Measurements from ENCODE around the gene ZNHIT1.

ZNHIT1 gene

DNA sequence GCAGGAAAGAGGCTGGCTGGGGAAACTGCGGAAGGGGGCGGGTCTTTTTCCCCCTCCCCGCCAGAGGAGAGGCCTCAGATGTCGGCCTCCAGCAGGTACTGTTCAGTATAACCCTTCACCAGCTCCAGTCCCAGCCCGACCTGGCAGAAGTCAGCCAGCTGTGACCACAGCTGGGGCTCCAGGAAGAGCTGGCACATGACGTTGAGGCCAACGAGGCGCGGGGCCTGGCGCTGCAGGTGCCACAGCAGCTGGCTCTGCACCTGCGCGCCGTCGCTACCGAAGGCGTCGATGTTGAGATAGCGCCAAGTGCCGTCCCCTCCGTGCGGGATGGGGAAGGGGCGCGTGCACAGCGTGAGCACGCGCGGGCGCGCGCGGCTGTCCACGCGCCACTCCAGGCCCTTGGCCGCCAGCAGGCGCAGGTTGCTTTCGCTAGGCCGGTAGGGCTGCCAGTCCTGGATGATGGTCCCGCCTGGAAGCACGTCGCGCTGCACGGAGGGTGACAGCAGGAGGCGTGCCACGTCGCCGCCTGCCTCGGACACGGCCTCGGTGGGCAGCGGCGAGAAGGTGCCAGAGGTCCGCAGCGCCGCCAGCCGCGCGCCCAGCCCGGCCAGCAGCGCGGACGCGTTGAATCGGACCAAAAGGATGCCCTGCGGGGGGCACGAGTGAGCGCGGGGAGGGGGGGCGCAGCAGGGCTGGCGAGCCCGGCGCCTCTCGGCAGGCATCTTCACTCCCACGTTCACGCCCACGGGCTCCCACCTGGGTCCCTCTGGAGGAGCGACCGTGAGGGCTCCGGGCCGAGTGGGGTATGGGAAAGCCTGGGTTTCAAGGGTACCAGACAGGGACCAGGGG lies 45.7 kb upstream of the ZNHIT1 start:
- Histone ChIP-seq H3K4me3 (peak overlapping the region; percentile 4 to 49 (median 34); a peak in 16 of 20 replicates), H3K9ac (peak overlapping the region in 3 of 11 experiments; percentile 15 to 41 (median 39); a peak in 3 of 22 replicates)

DNA sequence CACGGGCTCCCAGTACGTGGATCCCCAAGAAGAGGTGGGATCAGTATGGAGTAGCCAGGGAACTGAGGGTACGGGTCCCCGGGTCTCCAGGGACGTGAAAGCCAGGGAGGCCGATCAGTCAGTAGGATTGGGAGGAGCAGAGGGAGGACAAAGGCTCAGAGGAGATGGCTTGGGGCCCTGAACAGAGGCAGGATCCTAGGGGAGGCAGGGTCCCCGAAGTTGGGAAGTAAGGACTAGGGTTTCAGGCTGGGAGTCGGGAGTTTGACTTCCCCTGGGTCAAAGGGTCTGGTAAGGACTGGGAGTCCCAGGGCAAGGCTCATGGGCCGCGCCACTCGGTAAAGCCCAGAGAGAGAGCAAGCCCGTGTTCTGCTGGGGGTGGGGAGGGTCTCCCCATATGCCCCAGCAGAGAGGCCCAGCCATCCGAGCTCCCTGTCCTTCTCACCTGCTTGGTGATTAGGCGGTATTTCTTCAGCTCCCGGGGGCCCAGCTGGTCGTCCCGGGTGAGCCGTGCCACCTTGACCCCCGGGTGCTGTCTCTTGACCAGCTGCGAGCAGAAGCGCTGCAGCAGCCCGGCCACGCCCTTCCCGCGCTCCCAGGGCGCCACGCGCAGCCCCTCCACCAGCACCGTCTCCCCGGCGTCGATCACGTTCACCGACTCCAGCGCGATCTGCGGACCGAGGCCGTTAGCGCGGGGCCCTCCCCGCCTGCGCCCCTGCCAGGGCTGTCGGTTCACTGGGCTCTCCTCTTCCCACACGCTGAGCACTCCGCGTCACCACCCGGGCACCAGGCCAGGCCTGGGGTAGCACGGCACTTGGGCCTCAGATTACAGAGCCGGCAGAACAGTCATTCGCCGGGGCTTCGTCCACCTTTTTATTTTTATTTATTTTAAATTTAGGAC lies 44.9 kb upstream of the ZNHIT1 start:
- peak overlapping the region; percentile 48 to 100 (median 89) for H3K4me2 ChIP-seq
- H3K4me1 ChIP-seq, result peaks cover 55 to 86% (median 69%) of the 10 kb centered on the region in 10 experiments

More for the DNA sequence above, 45.7 kb upstream of the ZNHIT1 start:
- H3K9me3 ChIP-seq (replicated peaks in 1 of 11), result peaks cover 0 to 25% (median 22%) of the 10 kb centered on the region in 11 experiments; a peak in 18 of 22 replicates
- peak overlapping the region in 2 of 11 experiments; percentile 13 to 50; a peak in 1 of 22 replicates for H3K27ac ChIP-seq
- peaks cover 99 to 100% (median 100%) of the 10 kb centered on the region in 11 experiments for H3K27me3 ChIP-seq
- H3K36me3 ChIP-seq, result no peaks in the 10 kb centered on the region
- peaks cover 58 to 93% (median 76%) of the 10 kb centered on the region in 10 experiments for H3K4me1 ChIP-seq
- H3K4me2 ChIP-seq, result peak overlapping the region; percentile 48 to 100 (median 89)
- no peak for TF ChIP-seq Cebpa-rat (IDR thresholded peaks at IDR 0.05)
- peaks cover 0 to 54% (median 15%) of the 10 kb centered on the region in 11 experiments; a peak in 16 of 22 replicates for H4K20me1 ChIP-seq

DNA sequence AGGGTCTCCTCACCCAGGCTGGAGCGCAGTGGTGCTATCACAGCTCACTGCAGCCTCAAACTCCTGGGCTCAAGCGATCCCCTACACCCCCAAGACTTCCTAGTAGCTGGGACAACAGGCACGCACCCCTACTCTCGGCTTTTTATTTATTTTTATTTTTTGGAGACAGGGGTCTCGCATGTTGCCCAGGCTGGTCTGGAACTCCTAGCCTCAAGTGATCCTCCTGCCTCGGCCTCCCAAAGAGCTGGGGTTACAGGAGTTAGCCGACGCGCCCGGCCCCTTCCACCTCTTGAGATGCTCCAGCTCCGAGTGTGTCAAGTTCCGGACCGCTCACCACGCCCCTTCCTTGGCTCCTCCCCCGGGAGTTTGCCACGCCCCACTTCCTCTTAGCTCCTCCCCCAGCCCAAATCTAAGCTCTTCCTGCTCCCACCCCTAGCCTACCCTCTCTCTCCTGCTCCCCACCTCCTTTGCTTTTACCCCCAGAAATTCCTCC lies 44.2 kb upstream of the ZNHIT1 start:
- H3K9me3 ChIP-seq (replicated peaks in 1 of 11), result peaks cover 0 to 25% (median 22%) of the 10 kb centered on the region in 11 experiments; a peak in 18 of 22 replicates
- peaks cover 99 to 100% (median 100%) of the 10 kb centered on the region in 11 experiments for H3K27me3 ChIP-seq
- no peak for TF ChIP-seq Cebpa-rat (IDR thresholded peaks at IDR 0.05)
- no peak overlapping the region for H3K27ac ChIP-seq
- peak overlapping the region in 9 of 10 experiments; percentile 7 to 54 (median 33); a peak in 14 of 20 replicates for H3K4me3 ChIP-seq
- H3K36me3 ChIP-seq, result no peaks in the 10 kb centered on the region
- H4K20me1 ChIP-seq, result peaks cover 0 to 44% (median 13%) of the 10 kb centered on the region in 11 experiments; a peak in 16 of 22 replicates
- peak overlapping the region; percentile 48 to 100 (median 89) for H3K4me2 ChIP-seq
- H3K9ac ChIP-seq, result no peak overlapping the region
- peaks cover 49 to 86% (median 64%) of the 10 kb centered on the region in 10 experiments for H3K4me1 ChIP-seq

More for the DNA sequence above, 44.9 kb upstream of the ZNHIT1 start:
- Histone ChIP-seq H3K9ac (no peak overlapping the region; a peak in 1 of 22 replicates), H3K4me3 (peak overlapping the region; percentile 7 to 54 (median 36); a peak in 16 of 20 replicates), H4K20me1 (peaks cover 0 to 51% (median 14%) of the 10 kb centered on the region in 11 experiments; a peak in 16 of 22 replicates), H3K27ac (no peak overlapping the region), H3K9me3 (replicated peaks in 1 of 11) (peaks cover 0 to 25% (median 22%) of the 10 kb centered on the region in 11 experiments; a peak in 18 of 22 replicates), H3K36me3 (no peaks in the 10 kb centered on the region), H3K27me3 (peaks cover 99 to 100% (median 100%) of the 10 kb centered on the region in 11 experiments)
- TF ChIP-seq Cebpa-rat (IDR thresholded peaks at IDR 0.05), result no peak

DNA sequence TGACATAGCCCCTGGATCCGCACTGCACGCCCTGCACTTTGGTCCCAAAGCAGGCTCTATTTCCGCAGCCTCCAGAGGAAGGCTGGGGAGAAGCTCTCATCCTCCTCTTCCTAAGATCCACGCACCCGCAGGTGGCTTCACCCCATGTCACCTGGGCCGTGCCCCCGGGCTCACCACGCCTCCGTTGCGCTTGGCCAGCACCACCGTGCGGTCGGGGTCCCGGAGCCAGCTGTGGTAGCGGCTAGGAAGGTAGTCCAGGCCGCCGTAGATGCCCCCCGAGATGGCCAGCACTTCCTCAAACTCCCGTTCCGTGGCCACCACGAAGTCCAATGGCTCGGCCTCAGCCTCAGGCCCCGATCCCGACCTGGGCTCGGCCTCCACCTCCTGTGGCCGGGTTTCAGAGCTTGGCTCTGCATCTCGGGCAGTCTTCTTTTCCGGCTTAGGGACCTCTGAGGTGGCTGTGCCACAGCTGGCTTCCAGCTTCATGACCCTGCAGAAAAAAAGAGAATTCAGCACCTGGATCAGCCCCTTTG lies 43.6 kb upstream of the ZNHIT1 start:
- peak overlapping the region; percentile 48 to 100 (median 89); a peak in 20 of 22 replicates for H3K4me2 ChIP-seq
- peaks cover 44 to 84% (median 62%) of the 10 kb centered on the region in 10 experiments for H3K4me1 ChIP-seq
- TF ChIP-seq Cebpa-rat (IDR thresholded peaks at IDR 0.05), result no peak
- no peak overlapping the region for H3K9ac ChIP-seq
- H3K9me3 ChIP-seq (replicated peaks in 1 of 11), result peaks cover 0 to 25% (median 22%) of the 10 kb centered on the region in 11 experiments; a peak in 18 of 22 replicates
- H3K36me3 ChIP-seq, result no peaks in the 10 kb centered on the region
- H4K20me1 ChIP-seq, result peaks cover 0 to 40% (median 13%) of the 10 kb centered on the region in 11 experiments; a peak in 16 of 22 replicates
- peak overlapping the region in 3 of 10 experiments; percentile 25 to 54 (median 33); a peak in 4 of 20 replicates for H3K4me3 ChIP-seq
- H3K27me3 ChIP-seq, result peaks cover 99 to 100% (median 100%) of the 10 kb centered on the region in 11 experiments
- no peak overlapping the region for H3K27ac ChIP-seq

DNA sequence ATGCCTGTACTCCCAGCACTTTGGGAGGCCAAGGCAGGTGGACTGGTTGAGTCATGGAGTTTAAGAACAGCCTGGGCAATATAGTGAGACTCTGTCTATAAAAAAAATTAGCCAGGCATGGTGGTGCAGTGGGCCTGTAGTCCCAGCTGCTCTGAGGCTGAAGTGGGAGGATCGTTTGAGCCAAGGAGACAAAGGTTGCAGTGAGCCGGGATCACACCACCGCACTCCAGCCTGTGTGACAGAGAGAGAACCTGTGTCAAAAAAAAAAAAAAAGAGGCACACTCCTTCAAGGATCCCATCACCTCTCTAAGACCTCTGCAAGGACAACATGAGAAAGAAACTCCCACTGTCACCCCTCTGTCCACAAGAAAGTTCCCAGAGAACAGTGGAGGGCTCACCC lies 42.3 kb upstream of the ZNHIT1 start:
- peaks cover 99 to 100% (median 100%) of the 10 kb centered on the region in 11 experiments for H3K27me3 ChIP-seq
- peaks cover 37 to 81% (median 57%) of the 10 kb centered on the region in 10 experiments for H3K4me1 ChIP-seq
- peaks cover 0 to 25% (median 22%) of the 10 kb centered on the region in 11 experiments; a peak in 18 of 22 replicates for H3K9me3 ChIP-seq (replicated peaks in 1 of 11)

DNA sequence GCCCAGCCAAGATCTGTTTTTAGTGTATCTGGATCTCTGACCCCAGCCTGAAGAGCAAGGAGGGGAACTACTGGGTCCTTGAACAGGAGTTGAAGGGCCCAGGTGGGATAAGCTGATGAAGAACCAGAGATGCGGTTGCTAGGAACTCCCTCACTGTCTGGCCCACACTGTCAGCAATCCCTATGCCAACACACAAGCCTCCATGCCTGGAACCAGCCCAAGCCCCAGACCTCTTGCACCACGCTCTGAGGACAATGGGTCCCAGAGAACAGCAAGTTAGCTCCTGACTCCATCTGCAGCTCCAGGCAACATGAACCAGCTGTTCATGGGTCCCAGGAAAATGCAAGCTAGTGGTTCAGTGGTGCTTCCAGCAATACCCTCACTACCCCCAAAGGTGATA lies 40.3 kb upstream of the ZNHIT1 start:
- H3K9me3 ChIP-seq (replicated peaks in 1 of 11), result peaks cover 0 to 26% (median 22%) of the 10 kb centered on the region in 11 experiments; a peak in 18 of 22 replicates
- peaks cover 0 to 22% (median 0%) of the 10 kb centered on the region in 11 experiments; a peak in 5 of 22 replicates for H4K20me1 ChIP-seq
- H3K27me3 ChIP-seq, result peaks cover 92 to 100% (median 100%) of the 10 kb centered on the region in 11 experiments
- peak overlapping the region in 1 of 11 experiments; percentile 86; a peak in 3 of 22 replicates for H3K4me2 ChIP-seq
- H3K4me1 ChIP-seq, result peaks cover 18 to 61% (median 38%) of the 10 kb centered on the region in 10 experiments; a peak in 19 of 20 replicates
- no peaks in the 10 kb centered on the region for H3K36me3 ChIP-seq
- H3K27ac ChIP-seq, result no peak overlapping the region
- H3K9ac ChIP-seq, result no peak overlapping the region
- TF ChIP-seq Cebpa-rat (IDR thresholded peaks at IDR 0.05), result no peak
- H3K4me3 ChIP-seq, result no peak overlapping the region

More for the DNA sequence above, 42.3 kb upstream of the ZNHIT1 start:
- TF ChIP-seq Cebpa-rat (IDR thresholded peaks at IDR 0.05), result no peak
- peaks cover 0 to 39% (median 8%) of the 10 kb centered on the region in 11 experiments; a peak in 15 of 22 replicates for H4K20me1 ChIP-seq
- H3K9ac ChIP-seq, result no peak overlapping the region
- peak overlapping the region in 3 of 11 experiments; percentile 21 to 32 (median 26); a peak in 3 of 22 replicates for H3K4me2 ChIP-seq
- H3K27ac ChIP-seq, result no peak overlapping the region
- H3K4me3 ChIP-seq, result no peak overlapping the region
- H3K36me3 ChIP-seq, result no peaks in the 10 kb centered on the region

DNA sequence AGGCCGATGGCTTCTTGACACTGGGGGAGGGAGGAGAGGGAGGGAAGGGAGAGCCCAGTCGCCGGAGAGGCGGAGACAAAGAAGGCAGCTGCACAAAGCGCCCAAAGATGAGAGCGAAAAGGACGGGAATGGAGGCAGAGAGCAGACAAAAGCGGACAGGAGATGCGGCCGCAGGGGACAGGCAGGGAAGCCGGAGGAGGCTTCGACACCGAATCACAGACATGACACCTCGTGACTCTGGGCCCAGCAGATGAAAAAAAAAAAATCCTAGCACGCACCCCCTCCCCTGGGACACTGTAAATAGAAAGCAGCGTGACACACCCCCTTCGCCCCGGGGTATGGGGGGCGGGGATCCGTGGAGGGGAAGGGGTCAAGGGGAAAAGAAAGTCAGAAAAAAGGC lies 38.8 kb upstream of the ZNHIT1 start:
- Histone ChIP-seq H3K27me3 (peaks cover 77 to 87% (median 86%) of the 10 kb centered on the region in 11 experiments), H3K4me3 (peak overlapping the region in 6 of 10 experiments; percentile 16 to 54 (median 40); a peak in 6 of 20 replicates), H3K4me1 (peaks cover 7 to 47% (median 23%) of the 10 kb centered on the region in 10 experiments; a peak in 18 of 20 replicates), H3K9me3 (replicated peaks in 1 of 11) (peaks cover 0 to 12% (median 7%) of the 10 kb centered on the region in 11 experiments; a peak in 13 of 22 replicates), H3K4me2 (peak overlapping the region; percentile 58 to 88 (median 79); a peak in 21 of 22 replicates), H3K36me3 (no peaks in the 10 kb centered on the region), H3K9ac (peak overlapping the region in 1 of 11 experiments; percentile 41; a peak in 1 of 22 replicates), H3K27ac (no peak overlapping the region), H4K20me1 (peaks cover 0 to 14% (median 0%) of the 10 kb centered on the region in 11 experiments; a peak in 3 of 22 replicates)
- TF ChIP-seq Cebpa-rat (IDR thresholded peaks at IDR 0.05), result no peak
